PC-3 (cell line): Measurements from ENCODE around the gene DCHS2. TPM values are rescaled to one million over a fixed set of nuclear protein-coding genes. Genes with fewer than 3 reads are reported as not detected.

Experiments
- ATAC-seq: fragments of 200-7000 bp; cut with Tn5 transposase; 2 replicates; pipeline ENCODE4 v1.9.1; 2020; ENCODE audit warnings: mild to moderate bottlenecking, moderate library complexity
- BruUV-seq: library from RNA; stranded (reverse); fragments of 400-500 nt; replicated peaks from 2 replicates; lab custom pipeline; 2021; lab: Mats Ljungman, UMichigan
- CTCF ChIA-PET: fragments of 300-600 bp; sonication (Branson Sonifier 250); formaldehyde crosslinking; loops from one replicate; lab custom pipeline; 2022; ENCODE audit warnings: antibody characterized with exemption; lab: Charles Lee
- POLR2A ChIA-PET: fragments of 300-600 bp; sonication (Branson Sonifier 250); formaldehyde crosslinking; loops from one replicate; lab custom pipeline; 2022; ENCODE audit warnings: antibody characterized with exemption; ENCODE audit not compliant: unreplicated experiment; lab: Charles Lee
- DNase-seq: peaks from one replicate; pipeline ENCODE4 v3.0.0-alpha.2; 2015
- H2AFZ ChIP-seq: fragments of 300-600 bp; sonication (generic); 2 replicates; pipeline ENCODE4 v1.6.0; 2016; ENCODE audit warnings: antibody characterized with exemption, low read length
- H3F3A ChIP-seq: fragments of 300-600 bp; sonication (generic); one replicate; pipeline ENCODE4 v1.6.0; 2017; ENCODE audit warnings: antibody characterized with exemption, low read length, control low read depth, mild to moderate bottlenecking; ENCODE audit not compliant: unreplicated experiment
- H3K27ac ChIP-seq: fragments of 300-600 bp; sonication (generic); 2 replicates; pipeline ENCODE4 v1.5.1; 2016; ENCODE audit warnings: mild to moderate bottlenecking, low read length
- H3K27me3 ChIP-seq: fragments of 300-600 bp; sonication (generic); 2 replicates; pipeline ENCODE4 v1.6.1; 2016; ENCODE audit warnings: low read length, mixed read lengths
- H3K36me3 ChIP-seq: fragments of 300-600 bp; sonication (generic); 2 replicates; pipeline ENCODE4 v1.6.1; 2016; ENCODE audit warnings: low read depth, mixed run types, low read length, mixed read lengths
- H3K4me1 ChIP-seq: fragments of 300-600 bp; sonication (generic); 2 replicates; pipeline ENCODE4 v1.5.1; 2016; ENCODE audit warnings: low read length; ENCODE audit not compliant: insufficient read depth
- H3K4me2 ChIP-seq: fragments of 300-600 bp; sonication (generic); 2 replicates; pipeline ENCODE4 v1.6.0; 2016; ENCODE audit warnings: low read length
- H3K4me3 ChIP-seq: fragments of 300-600 bp; sonication (generic); 2 replicates; pipeline ENCODE4 v1.5.1; 2016; ENCODE audit warnings: mild to moderate bottlenecking, low read length, mixed read lengths
- H3K79me2 ChIP-seq: fragments of 300-600 bp; sonication (generic); 2 replicates; pipeline ENCODE4 v1.6.1; 2017; ENCODE audit warnings: low read length, mixed read lengths
- H3K9ac ChIP-seq: fragments of 300-600 bp; sonication (generic); 2 replicates; pipeline ENCODE4 v1.6.0; 2016; ENCODE audit warnings: mild to moderate bottlenecking, low read length
- H3K9me2 ChIP-seq: fragments of 300-600 bp; sonication (generic); replicated peaks from 2 replicates; pipeline ENCODE4 v1.6.1; 2016; ENCODE audit warnings: mixed run types, low read length, mixed read lengths
- H3K9me3 ChIP-seq: fragments of 300-600 bp; sonication (generic); 2 replicates; pipeline ENCODE4 v1.6.1; 2016; ENCODE audit warnings: low read length, mixed read lengths
- H4K20me1 ChIP-seq: fragments of 300-600 bp; sonication (generic); 2 replicates; pipeline ENCODE4 v1.6.1; 2016; ENCODE audit warnings: low read length, mixed read lengths
- EZH2 ChIP-seq: fragments of 300-600 bp; sonication (generic); IDR thresholded peaks from one replicate; pipeline ENCODE4 v1.6.1; 2017; ENCODE audit warnings: antibody characterized with exemption, mild to moderate bottlenecking, low read length; ENCODE audit not compliant: unreplicated experiment
- EZH2phosphoT487 ChIP-seq: fragments of 300-600 bp; sonication (generic); IDR thresholded peaks from 2 replicates; pipeline ENCODE4 v1.6.1; 2018; ENCODE audit warnings: mild to moderate bottlenecking, antibody characterized with exemption, low read length, borderline replicate concordance
- intact Hi-C: fragments of 100-400 bp; cut with micrococcal nuclease; formaldehyde crosslinking; loops from 2 replicates; pipeline ENCODE4 v1.9.0; 2023
- total RNA-seq: library from RNA; depleted of rRNA; stranded (reverse); fragments of >200 nt; gene quantifications from 2 replicates; pipeline ENCODE4 v1.2.3, GENCODE V29; 2014; rRNA removed
- TF ChIP-seq, protein P1 (sequence below): fragments of 300-600 bp; sonication (generic); conservative IDR thresholded peaks from 2 replicates; pipeline ENCODE4 v1.5.1; 2017; ENCODE audit warnings: antibody characterized with exemption, low read depth, mild to moderate bottlenecking, low read length

The DCHS2 gene
- total RNA-seq, 1 experiment from 2014 or later, result 0.22 TPM

DNA sequence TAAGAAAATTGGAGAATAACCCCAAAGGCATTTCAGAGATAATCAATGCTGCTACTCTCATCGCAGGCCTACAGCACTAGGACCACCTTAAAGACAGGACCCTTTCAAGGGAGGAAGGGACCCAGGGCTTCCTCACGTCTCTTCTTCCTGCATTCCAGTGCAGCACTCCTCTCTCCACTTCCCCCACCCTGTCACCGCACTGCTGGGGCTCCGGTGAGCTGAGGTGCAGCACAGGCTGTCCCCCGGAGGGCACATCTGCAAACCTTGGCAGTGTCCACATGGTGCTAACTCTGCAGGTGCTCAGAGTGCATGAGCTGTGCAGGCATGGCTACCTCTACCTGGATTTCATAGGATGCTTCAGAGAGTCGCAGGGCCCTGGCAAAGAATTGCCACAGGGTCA is 305.6 kb downstream of the DCHS2 start:
- H3K9me3 ChIP-seq, result no peaks in the 10 kb centered on the region
- peaks cover 39% of the 10 kb centered on the region; the same call in 1 of the 2 replicates for H3K27me3 ChIP-seq
- no peak for ATAC-seq
- ChIA-PET CTCF (no interaction called here), POLR2A (no interaction called here)
- H3K9ac ChIP-seq, result no peak overlapping the region
- H4K20me1 ChIP-seq, result no peaks in the 10 kb centered on the region
- no peak for DNase-seq
- H3K36me3 ChIP-seq, result no peaks in the 10 kb centered on the region
- no peak overlapping the region for H3K4me2 ChIP-seq
- no peak overlapping the region for H3K27ac ChIP-seq
- no peak for TF ChIP-seq EZH2
- TF ChIP-seq EZH2phosphoT487, result no peak
- TF ChIP-seq, protein P1, sequence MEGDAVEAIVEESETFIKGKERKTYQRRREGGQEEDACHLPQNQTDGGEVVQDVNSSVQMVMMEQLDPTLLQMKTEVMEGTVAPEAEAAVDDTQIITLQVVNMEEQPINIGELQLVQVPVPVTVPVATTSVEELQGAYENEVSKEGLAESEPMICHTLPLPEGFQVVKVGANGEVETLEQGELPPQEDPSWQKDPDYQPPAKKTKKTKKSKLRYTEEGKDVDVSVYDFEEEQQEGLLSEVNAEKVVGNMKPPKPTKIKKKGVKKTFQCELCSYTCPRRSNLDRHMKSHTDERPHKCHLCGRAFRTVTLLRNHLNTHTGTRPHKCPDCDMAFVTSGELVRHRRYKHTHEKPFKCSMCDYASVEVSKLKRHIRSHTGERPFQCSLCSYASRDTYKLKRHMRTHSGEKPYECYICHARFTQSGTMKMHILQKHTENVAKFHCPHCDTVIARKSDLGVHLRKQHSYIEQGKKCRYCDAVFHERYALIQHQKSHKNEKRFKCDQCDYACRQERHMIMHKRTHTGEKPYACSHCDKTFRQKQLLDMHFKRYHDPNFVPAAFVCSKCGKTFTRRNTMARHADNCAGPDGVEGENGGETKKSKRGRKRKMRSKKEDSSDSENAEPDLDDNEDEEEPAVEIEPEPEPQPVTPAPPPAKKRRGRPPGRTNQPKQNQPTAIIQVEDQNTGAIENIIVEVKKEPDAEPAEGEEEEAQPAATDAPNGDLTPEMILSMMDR, result no peak
- H3K79me2 ChIP-seq, result no peaks in the 10 kb centered on the region
- no peak overlapping the region for H2AFZ ChIP-seq
- no TSS peak for BruUV-seq
- no peaks in the 10 kb centered on the region for H3F3A ChIP-seq
- no peak overlapping the region for H3K4me3 ChIP-seq
- H3K9me2 ChIP-seq, result no peaks in the 10 kb centered on the region
- no peaks in the 10 kb centered on the region for H3K4me1 ChIP-seq
- intact Hi-C loops, result no loop called here

DNA sequence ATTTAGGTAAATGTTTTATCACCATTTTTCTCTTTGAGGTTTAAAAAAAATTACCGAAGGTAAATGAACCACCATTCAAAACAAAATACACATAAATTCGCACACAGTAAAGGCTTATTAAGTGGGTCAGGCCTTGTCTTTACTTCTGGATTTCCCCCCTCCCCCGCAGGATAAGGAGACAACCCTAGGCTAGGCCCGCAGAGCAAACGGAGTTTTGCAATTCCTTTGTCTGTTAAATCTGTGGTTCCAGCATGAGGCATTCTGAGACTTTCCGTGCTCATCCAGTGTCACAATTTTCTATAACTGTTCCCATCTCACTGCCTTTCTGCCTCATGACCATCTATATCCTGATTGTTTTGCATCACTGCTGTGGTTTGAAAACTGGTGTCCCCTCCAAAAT is 307.4 kb downstream of the DCHS2 start:
- CTCF ChIA-PET, result no interaction called here

DNA sequence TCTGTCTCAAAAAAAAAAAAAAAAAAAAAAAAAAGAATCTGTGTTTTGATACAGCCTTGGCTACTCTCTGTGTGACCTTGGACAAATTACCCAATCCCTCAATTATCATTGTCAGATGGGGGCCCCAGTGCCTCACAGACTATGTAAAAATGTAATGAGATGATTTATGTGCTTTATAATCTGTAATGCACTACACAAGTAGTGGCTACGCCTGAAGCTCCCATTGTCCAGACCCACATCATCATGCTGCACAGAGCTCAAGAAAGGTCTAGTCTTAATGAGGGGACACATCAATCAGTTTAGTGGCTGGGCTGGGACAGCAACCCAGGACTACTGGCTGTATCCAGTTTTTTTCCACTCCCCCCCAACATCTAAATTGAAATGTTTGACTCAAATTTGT is 308.3 kb downstream of the DCHS2 start:
- ATAC-seq, result no peak
- BruUV-seq, result no TSS peak
- POLR2A ChIA-PET, result no interaction called here

More for the DNA sequence above, 307.4 kb downstream of the DCHS2 start:
- ATAC-seq (no peak), DNase-seq (no peak)
- intact Hi-C loops, result no loop called here
- Histone ChIP-seq H3K27ac (no peak overlapping the region), H3K9ac (no peak overlapping the region), H3K9me2 (no peaks in the 10 kb centered on the region), H2AFZ (no peak overlapping the region), H3K4me2 (no peak overlapping the region), H3K4me3 (no peak overlapping the region), H3K27me3 (peaks cover 22% of the 10 kb centered on the region; the same call in 1 of the 2 replicates), H3F3A (no peaks in the 10 kb centered on the region), H3K79me2 (no peaks in the 10 kb centered on the region), H3K9me3 (no peaks in the 10 kb centered on the region), H4K20me1 (no peaks in the 10 kb centered on the region), H3K4me1 (no peaks in the 10 kb centered on the region), H3K36me3 (no peaks in the 10 kb centered on the region)
- POLR2A ChIA-PET, result no interaction called here
- no TSS peak for BruUV-seq
- TF ChIP-seq EZH2phosphoT487 (no peak), EZH2 (no peak)
- TF ChIP-seq, protein P1, result no peak

More for the DNA sequence above, 308.3 kb downstream of the DCHS2 start:
- H3K4me3 ChIP-seq, result no peak overlapping the region
- H3K4me2 ChIP-seq, result no peak overlapping the region
- H3F3A ChIP-seq, result no peaks in the 10 kb centered on the region
- peaks cover 14% of the 10 kb centered on the region; the same call in 1 of the 2 replicates for H3K27me3 ChIP-seq
- CTCF ChIA-PET, result no interaction called here
- H3K4me1 ChIP-seq, result no peaks in the 10 kb centered on the region
- H3K36me3 ChIP-seq, result no peaks in the 10 kb centered on the region
- H3K9ac ChIP-seq, result no peak overlapping the region
- no peak for DNase-seq
- H3K9me2 ChIP-seq, result no peaks in the 10 kb centered on the region
- intact Hi-C loops, result no loop called here
- no peaks in the 10 kb centered on the region for H3K9me3 ChIP-seq
- no peaks in the 10 kb centered on the region for H3K79me2 ChIP-seq
- no peaks in the 10 kb centered on the region for H4K20me1 ChIP-seq
- TF ChIP-seq, protein P1, result no peak
- TF ChIP-seq EZH2phosphoT487 (no peak), EZH2 (no peak)
- H3K27ac ChIP-seq, result no peak overlapping the region
- H2AFZ ChIP-seq, result no peak overlapping the region

Other genes with a start within 250 kb of the DCHS2 start
- gene PLRG1, start 58.6 kb upstream of the DCHS2 start, total RNA-seq, result 41.7 and 51.7 TPM in 2 replicates
- gene FGB, start 71.2 kb upstream of the DCHS2 start, total RNA-seq, result 0.36 and 1.0 TPM in 2 replicates
- not detected in 2 replicates for gene FGA, start 98.9 kb upstream of the DCHS2 start, total RNA-seq
- gene FGG, start 120.9 kb upstream of the DCHS2 start, total RNA-seq, result not detected in 2 replicates